HepG2 (cell line): ENCODE measurements around the gene NFS1. TPM values are rescaled to one million over a fixed set of nuclear protein-coding genes. Genes with fewer than 3 reads are reported as not detected.
A peak's percentile ranks its signal among the peaks of the same experiment; 100 is the strongest.

Experiments
- AGO2 ChIP-seq: fragments of 200-400 bp; formaldehyde crosslinking; optimal IDR thresholded peaks from 2 replicates; pipeline ENCODE3; 2017; ENCODE audit warnings: mild to moderate bottlenecking, low read depth, low read length, moderate library complexity
- CHD2 ChIP-seq: IDR thresholded peaks from 2 replicates; pipeline ENCODE4 v1.6.1; 2011; ENCODE audit warnings: low read depth, low read length, improper control_type of control experiment
- KAT2B ChIP-seq: fragments of 150-350 bp; IDR thresholded peaks from 2 replicates; pipeline ENCODE4 v1.6.1; 2014; ENCODE audit warnings: low read depth, low read length, borderline replicate concordance
- NR2C2 ChIP-seq: sonication (generic); formaldehyde crosslinking; IDR thresholded peaks from 2 replicates; pipeline ENCODE4 v1.4.0; 2020; ENCODE audit warnings: missing genetic modification reagents, mild to moderate bottlenecking, moderate library complexity, borderline replicate concordance
- PAF1 ChIP-seq: IDR thresholded peaks from 2 replicates; pipeline ENCODE4 v1.6.1; 2016; ENCODE audit warnings: missing genetic modification reagents, missing compliant biosample characterization
- POLR2G ChIP-seq: fragments of 200-400 bp; formaldehyde crosslinking; IDR thresholded peaks from 2 replicates; pipeline ENCODE4 v1.6.1; 2018; ENCODE audit warnings: mild to moderate bottlenecking, low read depth, low read length, moderate library complexity
- RBFOX2 ChIP-seq: fragments of 200-400 bp; formaldehyde crosslinking; IDR thresholded peaks from 2 replicates; pipeline ENCODE4 v1.6.1; 2017; ENCODE audit warnings: low read depth, mild to moderate bottlenecking, low read length
- RBM22 ChIP-seq: fragments of 200-400 bp; formaldehyde crosslinking; optimal IDR thresholded peaks from 2 replicates; pipeline ENCODE3; 2017; ENCODE audit warnings: mild to moderate bottlenecking, low read length, moderate library complexity
- SMYD3 ChIP-seq: sonication (generic); formaldehyde crosslinking; IDR thresholded peaks from 2 replicates; pipeline ENCODE4 v1.8.1; 2023; ENCODE audit warnings: mild to moderate bottlenecking, missing genetic modification reagents
- SP5 ChIP-seq: IDR thresholded peaks from 2 replicates; pipeline ENCODE4 v1.6.1; 2016; ENCODE audit warnings: low read depth, borderline replicate concordance
- ZNF670 ChIP-seq: sonication (generic); formaldehyde crosslinking; IDR thresholded peaks from 2 replicates; pipeline ENCODE4 v1.8.0; 2022; ENCODE audit warnings: mild to moderate bottlenecking, missing genetic modification reagents, borderline replicate concordance
- ZSCAN5A ChIP-seq: sonication (generic); formaldehyde crosslinking; IDR thresholded peaks from 2 replicates; pipeline ENCODE4 v1.8.0; 2022; ENCODE audit warnings: mild to moderate bottlenecking, missing genetic modification reagents, borderline replicate concordance
- polyA plus RNA-seq, 8 experiments: library from polyadenylated mRNA; depleted of rRNA in 3 of 8; stranded (reverse) in 7 of 8; unstranded in 1 of 8; fragments of >200 nt; fragmentation: Illumina TruSeq in 4 of 8; extraction: Trizol in 4 of 8; gene quantifications; 2 replicates each; pipeline versions ENCODE4 v1.2.1 to v1.2.3, GENCODE V29; 2011 to 2016; ENCODE audit warnings: low read depth in 4 of 8, missing spikeins in 1 of 8, mixed read lengths in 1 of 8; ENCODE audit not compliant: insufficient read depth in 1 of 8
- total RNA-seq, 5 experiments: library from RNA; depleted of rRNA; stranded (reverse); fragments of >200 nt; fragmentation: Illumina TruSeq; extraction: Trizol; gene quantifications; 2 replicates each; pipeline ENCODE4 v1.2.3, GENCODE V29; 2016; ENCODE audit warnings: low read depth in 1 of 5
- TF ChIP-seq, protein P1 (sequence below): sonication (generic); formaldehyde crosslinking; IDR thresholded peaks from 2 replicates; pipeline ENCODE4 v1.4.0; 2020; ENCODE audit warnings: missing genetic modification reagents, borderline replicate concordance
- TF ChIP-seq, protein P2 (sequence below): sonication (generic); formaldehyde crosslinking; IDR thresholded peaks from 2 replicates; pipeline ENCODE4 v1.8.1; 2023; ENCODE audit warnings: mild to moderate bottlenecking, missing genetic modification reagents
- TF ChIP-seq, protein P3 (sequence below): sonication (generic); formaldehyde crosslinking; IDR thresholded peaks from 2 replicates; pipeline ENCODE4 v1.4.0; 2020; ENCODE audit warnings: missing genetic modification reagents

The NFS1 gene
- total and polyA plus RNA-seq, 2 of the 13 experiments (the other 11 are each of a cell fraction or from before 2014, with no cell fraction given): 65.9 to 88.1 TPM

DNA sequence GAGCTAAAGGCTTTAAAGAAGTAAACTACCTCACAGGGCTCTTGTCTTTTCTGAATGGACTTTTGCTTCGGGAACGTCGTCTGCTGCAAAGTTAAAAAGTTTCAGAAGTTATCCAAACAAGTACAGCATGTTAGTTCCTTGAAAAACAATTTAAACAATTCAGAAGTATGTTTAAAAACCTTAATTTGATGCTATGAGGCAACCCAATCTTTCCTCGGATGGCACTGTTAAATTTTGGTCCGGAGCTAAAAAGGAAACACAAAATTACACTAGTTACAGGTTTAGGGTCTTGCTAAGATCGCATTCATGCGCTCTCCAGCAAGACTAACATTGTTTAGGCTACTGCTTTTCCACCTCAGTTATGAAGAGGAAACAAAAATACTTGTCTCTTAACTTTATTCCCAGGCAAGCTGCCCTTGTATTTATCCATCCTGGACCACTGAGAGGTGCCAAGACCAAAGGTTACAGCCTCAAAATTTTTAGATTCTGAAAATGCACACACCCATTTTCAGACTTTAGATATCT, 30.2 kb upstream of the NFS1 start (continued):
- TF ChIP-seq, protein P1, sequence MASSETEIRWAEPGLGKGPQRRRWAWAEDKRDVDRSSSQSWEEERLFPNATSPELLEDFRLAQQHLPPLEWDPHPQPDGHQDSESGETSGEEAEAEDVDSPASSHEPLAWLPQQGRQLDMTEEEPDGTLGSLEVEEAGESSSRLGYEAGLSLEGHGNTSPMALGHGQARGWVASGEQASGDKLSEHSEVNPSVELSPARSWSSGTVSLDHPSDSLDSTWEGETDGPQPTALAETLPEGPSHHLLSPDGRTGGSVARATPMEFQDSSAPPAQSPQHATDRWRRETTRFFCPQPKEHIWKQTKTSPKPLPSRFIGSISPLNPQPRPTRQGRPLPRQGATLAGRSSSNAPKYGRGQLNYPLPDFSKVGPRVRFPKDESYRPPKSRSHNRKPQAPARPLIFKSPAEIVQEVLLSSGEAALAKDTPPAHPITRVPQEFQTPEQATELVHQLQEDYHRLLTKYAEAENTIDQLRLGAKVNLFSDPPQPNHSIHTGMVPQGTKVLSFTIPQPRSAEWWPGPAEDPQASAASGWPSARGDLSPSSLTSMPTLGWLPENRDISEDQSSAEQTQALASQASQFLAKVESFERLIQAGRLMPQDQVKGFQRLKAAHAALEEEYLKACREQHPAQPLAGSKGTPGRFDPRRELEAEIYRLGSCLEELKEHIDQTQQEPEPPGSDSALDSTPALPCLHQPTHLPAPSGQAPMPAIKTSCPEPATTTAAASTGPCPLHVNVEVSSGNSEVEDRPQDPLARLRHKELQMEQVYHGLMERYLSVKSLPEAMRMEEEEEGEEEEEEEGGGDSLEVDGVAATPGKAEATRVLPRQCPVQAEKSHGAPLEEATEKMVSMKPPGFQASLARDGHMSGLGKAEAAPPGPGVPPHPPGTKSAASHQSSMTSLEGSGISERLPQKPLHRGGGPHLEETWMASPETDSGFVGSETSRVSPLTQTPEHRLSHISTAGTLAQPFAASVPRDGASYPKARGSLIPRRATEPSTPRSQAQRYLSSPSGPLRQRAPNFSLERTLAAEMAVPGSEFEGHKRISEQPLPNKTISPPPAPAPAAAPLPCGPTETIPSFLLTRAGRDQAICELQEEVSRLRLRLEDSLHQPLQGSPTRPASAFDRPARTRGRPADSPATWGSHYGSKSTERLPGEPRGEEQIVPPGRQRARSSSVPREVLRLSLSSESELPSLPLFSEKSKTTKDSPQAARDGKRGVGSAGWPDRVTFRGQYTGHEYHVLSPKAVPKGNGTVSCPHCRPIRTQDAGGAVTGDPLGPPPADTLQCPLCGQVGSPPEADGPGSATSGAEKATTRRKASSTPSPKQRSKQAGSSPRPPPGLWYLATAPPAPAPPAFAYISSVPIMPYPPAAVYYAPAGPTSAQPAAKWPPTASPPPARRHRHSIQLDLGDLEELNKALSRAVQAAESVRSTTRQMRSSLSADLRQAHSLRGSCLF: no peak
- TF ChIP-seq, protein P2, sequence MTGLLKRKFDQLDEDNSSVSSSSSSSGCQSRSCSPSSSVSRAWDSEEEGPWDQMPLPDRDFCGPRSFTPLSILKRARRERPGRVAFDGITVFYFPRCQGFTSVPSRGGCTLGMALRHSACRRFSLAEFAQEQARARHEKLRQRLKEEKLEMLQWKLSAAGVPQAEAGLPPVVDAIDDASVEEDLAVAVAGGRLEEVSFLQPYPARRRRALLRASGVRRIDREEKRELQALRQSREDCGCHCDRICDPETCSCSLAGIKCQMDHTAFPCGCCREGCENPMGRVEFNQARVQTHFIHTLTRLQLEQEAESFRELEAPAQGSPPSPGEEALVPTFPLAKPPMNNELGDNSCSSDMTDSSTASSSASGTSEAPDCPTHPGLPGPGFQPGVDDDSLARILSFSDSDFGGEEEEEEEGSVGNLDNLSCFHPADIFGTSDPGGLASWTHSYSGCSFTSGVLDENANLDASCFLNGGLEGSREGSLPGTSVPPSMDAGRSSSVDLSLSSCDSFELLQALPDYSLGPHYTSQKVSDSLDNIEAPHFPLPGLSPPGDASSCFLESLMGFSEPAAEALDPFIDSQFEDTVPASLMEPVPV (CRISPR knock-in tag): no peak
- TF ChIP-seq POLR2G: peak; percentile 61
- TF ChIP-seq ZSCAN5A (CRISPR knock-in tag): 0 out of 2 replicates have a peak, but pooled peaks have one; percentile 20
- TF ChIP-seq SMYD3 (CRISPR knock-in tag): 0 out of 2 replicates have a peak, but pooled peaks have one; percentile 36
- no peak for TF ChIP-seq ZNF670 (CRISPR knock-in tag)
- TF ChIP-seq RBM22: peak; percentile 96
- peak; percentile 68; the same call in 1 of the 2 replicates for TF ChIP-seq PAF1 (CRISPR knock-in tag)
- peak; percentile 80 for TF ChIP-seq RBFOX2
- TF ChIP-seq SP5 (CRISPR knock-in tag): no peak
- TF ChIP-seq AGO2: peak; percentile 64
- no peak for TF ChIP-seq NR2C2 (CRISPR knock-in tag)
- TF ChIP-seq, protein P3, sequence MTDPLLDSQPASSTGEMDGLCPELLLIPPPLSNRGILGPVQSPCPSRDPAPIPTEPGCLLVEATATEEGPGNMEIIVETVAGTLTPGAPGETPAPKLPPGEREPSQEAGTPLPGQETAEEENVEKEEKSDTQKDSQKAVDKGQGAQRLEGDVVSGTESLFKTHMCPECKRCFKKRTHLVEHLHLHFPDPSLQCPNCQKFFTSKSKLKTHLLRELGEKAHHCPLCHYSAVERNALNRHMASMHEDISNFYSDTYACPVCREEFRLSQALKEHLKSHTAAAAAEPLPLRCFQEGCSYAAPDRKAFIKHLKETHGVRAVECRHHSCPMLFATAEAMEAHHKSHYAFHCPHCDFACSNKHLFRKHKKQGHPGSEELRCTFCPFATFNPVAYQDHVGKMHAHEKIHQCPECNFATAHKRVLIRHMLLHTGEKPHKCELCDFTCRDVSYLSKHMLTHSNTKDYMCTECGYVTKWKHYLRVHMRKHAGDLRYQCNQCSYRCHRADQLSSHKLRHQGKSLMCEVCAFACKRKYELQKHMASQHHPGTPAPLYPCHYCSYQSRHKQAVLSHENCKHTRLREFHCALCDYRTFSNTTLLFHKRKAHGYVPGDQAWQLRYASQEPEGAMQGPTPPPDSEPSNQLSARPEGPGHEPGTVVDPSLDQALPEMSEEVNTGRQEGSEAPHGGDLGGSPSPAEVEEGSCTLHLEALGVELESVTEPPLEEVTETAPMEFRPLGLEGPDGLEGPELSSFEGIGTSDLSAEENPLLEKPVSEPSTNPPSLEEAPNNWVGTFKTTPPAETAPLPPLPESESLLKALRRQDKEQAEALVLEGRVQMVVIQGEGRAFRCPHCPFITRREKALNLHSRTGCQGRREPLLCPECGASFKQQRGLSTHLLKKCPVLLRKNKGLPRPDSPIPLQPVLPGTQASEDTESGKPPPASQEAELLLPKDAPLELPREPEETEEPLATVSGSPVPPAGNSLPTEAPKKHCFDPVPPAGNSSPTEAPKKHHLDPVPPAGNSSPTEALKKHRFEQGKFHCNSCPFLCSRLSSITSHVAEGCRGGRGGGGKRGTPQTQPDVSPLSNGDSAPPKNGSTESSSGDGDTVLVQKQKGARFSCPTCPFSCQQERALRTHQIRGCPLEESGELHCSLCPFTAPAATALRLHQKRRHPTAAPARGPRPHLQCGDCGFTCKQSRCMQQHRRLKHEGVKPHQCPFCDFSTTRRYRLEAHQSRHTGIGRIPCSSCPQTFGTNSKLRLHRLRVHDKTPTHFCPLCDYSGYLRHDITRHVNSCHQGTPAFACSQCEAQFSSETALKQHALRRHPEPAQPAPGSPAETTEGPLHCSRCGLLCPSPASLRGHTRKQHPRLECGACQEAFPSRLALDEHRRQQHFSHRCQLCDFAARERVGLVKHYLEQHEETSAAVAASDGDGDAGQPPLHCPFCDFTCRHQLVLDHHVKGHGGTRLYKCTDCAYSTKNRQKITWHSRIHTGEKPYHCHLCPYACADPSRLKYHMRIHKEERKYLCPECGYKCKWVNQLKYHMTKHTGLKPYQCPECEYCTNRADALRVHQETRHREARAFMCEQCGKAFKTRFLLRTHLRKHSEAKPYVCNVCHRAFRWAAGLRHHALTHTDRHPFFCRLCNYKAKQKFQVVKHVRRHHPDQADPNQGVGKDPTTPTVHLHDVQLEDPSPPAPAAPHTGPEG (CRISPR knock-in tag): no peak
- no peak for TF ChIP-seq CHD2
- no peak for TF ChIP-seq KAT2B
